Fibroblast of pulmonary artery (primary cell): ENCODE results near the gene FHIT.

Experiments used
- DNase-seq: peaks from one replicate; pipeline ENCODE4 v3.0.0-alpha.2; 2010; ENCODE audit warnings: low read depth
- H3K4me3 ChIP-seq: replicated peaks from 2 replicates; pipeline ENCODE4 v1.5.1; 2011; ENCODE audit warnings: low read depth, mild to moderate bottlenecking, control low read depth, low read length, moderate library complexity
- TF ChIP-seq, protein P1 (sequence below): IDR thresholded peaks from 2 replicates; pipeline ENCODE4 v1.5.1; 2011; ENCODE audit warnings: mild to moderate bottlenecking, control low read depth, low read length, inconsistent platforms; ENCODE audit errors: missing control alignments

The FHIT gene

GRCh38 chr3:60136601-60137000, 1114.7 kb downstream of the FHIT start:
- H3K4me3 ChIP-seq, result no peak overlapping the region
- TF ChIP-seq, protein P1, sequence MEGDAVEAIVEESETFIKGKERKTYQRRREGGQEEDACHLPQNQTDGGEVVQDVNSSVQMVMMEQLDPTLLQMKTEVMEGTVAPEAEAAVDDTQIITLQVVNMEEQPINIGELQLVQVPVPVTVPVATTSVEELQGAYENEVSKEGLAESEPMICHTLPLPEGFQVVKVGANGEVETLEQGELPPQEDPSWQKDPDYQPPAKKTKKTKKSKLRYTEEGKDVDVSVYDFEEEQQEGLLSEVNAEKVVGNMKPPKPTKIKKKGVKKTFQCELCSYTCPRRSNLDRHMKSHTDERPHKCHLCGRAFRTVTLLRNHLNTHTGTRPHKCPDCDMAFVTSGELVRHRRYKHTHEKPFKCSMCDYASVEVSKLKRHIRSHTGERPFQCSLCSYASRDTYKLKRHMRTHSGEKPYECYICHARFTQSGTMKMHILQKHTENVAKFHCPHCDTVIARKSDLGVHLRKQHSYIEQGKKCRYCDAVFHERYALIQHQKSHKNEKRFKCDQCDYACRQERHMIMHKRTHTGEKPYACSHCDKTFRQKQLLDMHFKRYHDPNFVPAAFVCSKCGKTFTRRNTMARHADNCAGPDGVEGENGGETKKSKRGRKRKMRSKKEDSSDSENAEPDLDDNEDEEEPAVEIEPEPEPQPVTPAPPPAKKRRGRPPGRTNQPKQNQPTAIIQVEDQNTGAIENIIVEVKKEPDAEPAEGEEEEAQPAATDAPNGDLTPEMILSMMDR, result no peak
- no peak for DNase-seq

- TF ChIP-seq, protein P1, result no peak
- no peak for DNase-seq
- no peak overlapping the region for H3K4me3 ChIP-seq
Observed at GRCh38 chr3:60135474-60135873, 1115.8 kb downstream of the FHIT start.

GRCh38 chr3:60133269-60134162, 1117.7 kb downstream of the FHIT start:
- no peak overlapping the region for H3K4me3 ChIP-seq
- TF ChIP-seq, protein P1, result no peak
- no peak for DNase-seq

DNA sequence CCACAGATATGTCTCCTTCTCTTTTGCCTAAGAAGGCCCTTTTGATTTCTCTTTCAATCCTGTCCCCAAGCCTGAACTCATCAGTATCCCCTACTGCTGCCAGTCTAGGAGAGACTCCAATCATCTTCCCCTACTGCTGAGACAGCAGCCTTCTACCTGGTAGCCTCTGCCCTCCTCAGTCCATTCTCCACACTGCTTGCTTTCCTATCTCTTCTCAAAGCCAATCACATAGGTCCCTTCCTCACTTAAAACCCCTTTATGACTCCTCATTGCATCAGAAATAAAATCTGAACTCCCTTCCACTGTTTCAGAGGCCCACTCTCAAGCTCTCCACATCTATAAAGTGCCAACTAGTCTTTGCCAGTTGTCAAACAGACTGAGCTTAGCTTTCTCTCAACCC, 1119.6 kb downstream of the FHIT start:
- DNase-seq, result no peak
- TF ChIP-seq, protein P1, result no peak
- no peak overlapping the region for H3K4me3 ChIP-seq

DNA sequence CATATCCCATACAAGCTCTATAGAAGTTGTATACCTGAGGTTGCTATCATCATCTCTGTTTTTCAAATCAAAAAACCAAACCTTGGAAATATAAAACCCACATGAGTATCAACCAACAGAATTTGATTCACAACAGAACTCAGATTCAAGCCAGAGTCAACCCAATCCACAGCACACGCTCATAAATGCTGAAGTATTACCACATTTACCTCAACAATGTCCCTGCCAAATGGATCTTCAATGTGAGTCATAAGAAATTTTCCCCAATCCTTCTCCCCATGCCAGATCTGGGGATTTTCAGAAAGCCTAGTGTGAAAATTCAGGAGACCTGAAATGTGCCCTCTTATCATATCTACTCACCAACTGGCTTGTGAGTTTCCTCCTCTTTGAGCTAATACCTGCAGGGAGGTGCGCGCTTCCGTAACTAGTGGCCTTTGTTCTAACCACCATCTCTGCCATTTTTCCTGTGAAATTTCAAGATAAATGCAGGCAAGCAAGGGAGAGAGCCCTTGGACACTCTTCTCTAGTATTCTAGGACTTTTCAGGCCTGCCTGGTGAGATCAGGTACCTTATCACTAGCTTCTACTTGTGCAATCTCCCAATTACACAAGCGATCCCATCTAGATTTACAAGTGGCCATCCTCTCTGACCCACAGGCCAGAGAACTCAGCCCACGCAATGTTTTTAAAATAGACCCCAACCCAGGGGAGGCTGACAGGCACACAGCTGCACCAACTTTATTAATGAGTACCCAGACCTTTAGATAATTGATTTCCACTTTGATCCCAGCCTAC, 1124.5 kb downstream of the FHIT start:
- TF ChIP-seq, protein P1, result no peak
- no peak for DNase-seq
- no peak overlapping the region for H3K4me3 ChIP-seq

GRCh38 chr3:60125686-60126085, 1125.6 kb downstream of the FHIT start:
- TF ChIP-seq, protein P1, result no peak
- H3K4me3 ChIP-seq, result no peak overlapping the region
- DNase-seq, result no peak
